Mesendoderm (in vitro differentiated cells): ENCODE data around the gene ENTR1.

Experiments
- DNase-seq: peaks from one replicate; pipeline ENCODE4 v3.0.0; 2013
- H2AK5ac ChIP-seq: 2 replicates; pipeline ENCODE4 v1.6.1; 2013; ENCODE audit warnings: low read length, inconsistent platforms
- H2BK120ac ChIP-seq: 2 replicates; pipeline ENCODE4 v1.6.1; 2013; ENCODE audit warnings: low read depth, mild to moderate bottlenecking, low read length, moderate library complexity, mixed read lengths
- H2BK15ac ChIP-seq: replicated peaks from 2 replicates; pipeline ENCODE4 v1.6.1; 2013; ENCODE audit warnings: low read depth, mild to moderate bottlenecking, moderate library complexity
- H2BK5ac ChIP-seq: 2 replicates; pipeline ENCODE4 v1.6.1; 2013; ENCODE audit warnings: low read length, inconsistent platforms
- H3K18ac ChIP-seq: 2 replicates; pipeline ENCODE4 v1.6.1; 2013; ENCODE audit warnings: mild to moderate bottlenecking, low read length, mixed read lengths
- H3K23ac ChIP-seq: one replicate; pipeline ENCODE4 v1.6.1; 2013; ENCODE audit warnings: low read length
- H3K27ac ChIP-seq: 2 replicates; pipeline ENCODE4 v1.5.1; 2013; ENCODE audit warnings: low read depth, mild to moderate bottlenecking, inconsistent platforms, low read length, moderate library complexity
- H3K27me3 ChIP-seq: 2 replicates; pipeline ENCODE4 v1.6.1; 2013; ENCODE audit warnings: low read length, control low read depth, mild to moderate bottlenecking, inconsistent platforms; ENCODE audit not compliant: insufficient read depth, poor library complexity
- H3K36me3 ChIP-seq: 2 replicates; pipeline ENCODE4 v1.6.1; 2013; ENCODE audit warnings: low read length, inconsistent platforms; ENCODE audit not compliant: control insufficient read depth, insufficient read depth
- H3K4ac ChIP-seq: one replicate; pipeline ENCODE4 v1.6.1; 2013; ENCODE audit warnings: low read depth, mild to moderate bottlenecking, low read length, moderate library complexity
- H3K4me1 ChIP-seq: 2 replicates; pipeline ENCODE4 v1.6.1; 2013; ENCODE audit warnings: low read depth, low read length, inconsistent platforms; ENCODE audit not compliant: control insufficient read depth
- H3K4me2 ChIP-seq: 2 replicates; pipeline ENCODE4 v1.6.1; 2013; ENCODE audit warnings: low read length
- H3K4me3 ChIP-seq: 2 replicates; pipeline ENCODE4 v1.5.1; 2013; ENCODE audit warnings: mild to moderate bottlenecking, low read length
- H3K56ac ChIP-seq: one replicate; pipeline ENCODE4 v1.6.1; 2013; ENCODE audit warnings: low read length
- H3K79me1 ChIP-seq: 2 replicates; pipeline ENCODE4 v1.6.1; 2013; ENCODE audit warnings: low read length, inconsistent platforms
- H3K79me2 ChIP-seq: 2 replicates; pipeline ENCODE4 v1.6.1; 2013; ENCODE audit warnings: mild to moderate bottlenecking, low read length; ENCODE audit not compliant: control insufficient read depth, insufficient read depth
- H3K9ac ChIP-seq: 2 replicates; pipeline ENCODE4 v1.6.1; 2013; ENCODE audit warnings: low read length, inconsistent platforms
- H4K5ac ChIP-seq: one replicate; pipeline ENCODE4 v1.6.1; 2013; ENCODE audit warnings: low read length
- H4K8ac ChIP-seq: one replicate; pipeline ENCODE4 v1.6.1; 2013; ENCODE audit warnings: low read depth, mild to moderate bottlenecking, control low read depth, low read length, moderate library complexity
- WGBS: extraction: QIAGEN DNeasy Blood & Tissue Kit; methylation state at CpG from one replicate; pipeline ENCODE4 v1.1.7; 2013; ENCODE audit warnings: low lambda C conversion rate, missing lambda C conversion rate; ENCODE audit not compliant: insufficient coverage; ENCODE audit errors: extremely low coverage; 5-methylcytosine and 5-hydroxymethylcytosine counted together

ENTR1 gene

DNA sequence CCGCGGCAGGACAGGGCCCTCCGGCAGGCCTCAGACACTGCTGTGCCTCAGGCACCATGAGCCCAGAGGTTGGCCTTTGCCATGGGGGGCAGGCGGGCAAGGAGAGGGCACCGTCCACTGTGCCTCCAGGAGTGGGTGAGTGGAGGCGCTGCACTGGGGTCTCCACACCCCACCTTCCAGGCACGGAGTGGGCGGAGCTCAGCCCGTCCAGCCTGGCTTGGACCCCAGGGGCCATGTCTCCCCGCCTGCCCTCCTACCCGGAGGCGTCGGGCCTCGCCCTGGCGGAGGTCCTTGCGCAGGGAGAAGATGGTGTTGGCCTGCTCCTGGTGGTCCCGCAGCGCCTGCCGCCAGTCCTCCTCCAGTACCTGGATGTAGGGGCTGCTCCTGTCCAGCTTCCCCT, 40.4 kb downstream of the ENTR1 start:
- WGBS: no CpG with 5 or more reads among the region's 19 CpGs
- no peak overlapping the region for H3K4me2 ChIP-seq
- no peak overlapping the region for H4K8ac ChIP-seq
- no peak overlapping the region for H2BK120ac ChIP-seq
- H3K27me3 ChIP-seq: no peaks in the 10 kb centered on the region
- H4K5ac ChIP-seq: no peak overlapping the region
- no peak overlapping the region for H2BK5ac ChIP-seq
- H3K79me1 ChIP-seq: no peaks in the 10 kb centered on the region
- no peak overlapping the region for H2AK5ac ChIP-seq
- H3K4me1 ChIP-seq: no peaks in the 10 kb centered on the region
- no peaks in the 10 kb centered on the region for H3K79me2 ChIP-seq
- no peak overlapping the region for H2BK15ac ChIP-seq
- no peak overlapping the region for H3K9ac ChIP-seq
- no peak overlapping the region for H3K27ac ChIP-seq
- no peak for DNase-seq
- H3K23ac ChIP-seq: no peak overlapping the region
- no peak overlapping the region for H3K18ac ChIP-seq
- H3K4ac ChIP-seq: no peak overlapping the region
- no peak overlapping the region for H3K4me3 ChIP-seq
- no peak overlapping the region for H3K56ac ChIP-seq
- H3K36me3 ChIP-seq: no peaks in the 10 kb centered on the region

DNA sequence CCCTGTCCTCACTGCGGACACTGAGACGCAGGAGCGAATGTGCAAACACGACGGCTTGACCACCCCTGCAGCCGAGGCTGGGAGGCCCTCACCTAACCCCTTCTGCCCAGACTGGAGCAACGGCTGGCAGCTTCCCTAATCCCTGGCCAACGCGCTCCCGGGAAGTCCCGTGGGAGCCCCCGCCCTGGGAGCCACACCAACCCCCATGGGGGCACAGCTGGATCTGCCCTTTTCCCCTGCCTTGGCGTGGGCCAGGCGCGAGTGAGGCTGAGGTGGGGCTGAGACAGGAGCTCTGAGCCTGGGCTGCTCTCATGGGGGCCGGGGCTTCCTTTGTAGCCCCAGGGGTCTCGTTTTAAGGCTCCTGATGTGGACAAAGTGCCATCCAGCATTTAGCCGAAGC, 42.2 kb downstream of the ENTR1 start:
- H3K4me1 ChIP-seq: peaks cover 2% of the 10 kb centered on the region
- no peak overlapping the region for H3K4me3 ChIP-seq
- no peak overlapping the region for H3K4ac ChIP-seq
- no peak overlapping the region for H2BK15ac ChIP-seq
- no peak overlapping the region for H3K27ac ChIP-seq
- H3K36me3 ChIP-seq: no peaks in the 10 kb centered on the region
- H4K8ac ChIP-seq: no peak overlapping the region
- no peak overlapping the region for H3K4me2 ChIP-seq
- H3K18ac ChIP-seq: no peak overlapping the region
- H3K79me2 ChIP-seq: no peaks in the 10 kb centered on the region
- H2AK5ac ChIP-seq: no peak overlapping the region
- WGBS: no CpG with 5 or more reads among the region's 18 CpGs
- no peak overlapping the region for H2BK5ac ChIP-seq
- no peaks in the 10 kb centered on the region for H3K27me3 ChIP-seq
- no peak overlapping the region for H3K23ac ChIP-seq
- no peak for DNase-seq
- no peaks in the 10 kb centered on the region for H3K79me1 ChIP-seq
- H2BK120ac ChIP-seq: no peak overlapping the region
- H3K9ac ChIP-seq: no peak overlapping the region
- no peak overlapping the region for H4K5ac ChIP-seq
- no peak overlapping the region for H3K56ac ChIP-seq

DNA sequence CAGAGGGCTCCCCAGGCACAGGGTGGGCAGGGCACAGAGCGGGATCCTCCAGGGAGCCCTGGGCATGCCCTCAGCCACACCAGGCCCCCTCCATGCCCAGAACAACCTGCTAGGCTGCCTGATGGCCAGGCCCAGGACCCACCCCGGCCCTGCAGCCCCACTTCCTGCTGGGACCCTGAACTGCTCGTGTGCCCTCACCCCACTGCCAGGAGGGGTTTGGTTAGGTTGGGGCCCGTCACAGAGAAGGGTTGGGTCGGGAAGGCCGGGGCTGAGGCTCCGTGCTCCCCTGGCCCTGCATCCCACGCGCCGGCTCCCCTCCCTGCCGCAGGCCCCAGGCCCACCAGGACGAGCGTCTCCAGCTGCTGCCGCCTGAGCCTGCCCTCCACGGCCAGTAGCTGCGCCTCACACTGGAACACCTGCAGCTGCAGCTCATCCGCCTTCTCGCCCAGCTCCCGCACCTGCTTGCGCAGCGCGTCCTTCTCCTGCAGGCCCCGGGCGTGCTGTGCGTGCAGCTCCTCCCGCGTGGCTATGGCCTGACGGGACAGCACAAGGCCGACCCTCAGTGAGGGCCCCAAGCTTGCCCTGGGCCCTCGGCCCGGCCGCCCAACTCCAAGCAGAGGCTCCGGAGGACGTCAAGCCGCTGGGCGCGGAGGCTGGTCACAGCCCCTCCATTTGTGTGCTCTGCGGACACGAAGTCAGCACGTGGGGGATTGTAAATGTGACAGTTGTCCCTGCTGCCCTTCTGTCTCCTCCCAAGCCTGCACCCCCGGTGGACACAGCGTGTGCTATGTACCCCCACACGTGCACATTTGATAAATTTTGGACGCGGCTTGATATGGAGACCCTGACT, 42.9 kb downstream of the ENTR1 start:
- H3K79me2 ChIP-seq: no peaks in the 10 kb centered on the region
- H3K4me2 ChIP-seq: no peak overlapping the region
- no peak overlapping the region for H4K8ac ChIP-seq
- no peak overlapping the region for H4K5ac ChIP-seq
- no peaks in the 10 kb centered on the region for H3K27me3 ChIP-seq
- H3K56ac ChIP-seq: no peak overlapping the region
- H2BK15ac ChIP-seq: no peak overlapping the region
- H3K4me1 ChIP-seq: peaks cover 2% of the 10 kb centered on the region
- no peaks in the 10 kb centered on the region for H3K36me3 ChIP-seq
- no peak overlapping the region for H2BK5ac ChIP-seq
- no peak overlapping the region for H2AK5ac ChIP-seq
- no peak overlapping the region for H3K18ac ChIP-seq
- H3K4me3 ChIP-seq: no peak overlapping the region
- DNase-seq: no peak
- H3K79me1 ChIP-seq: peaks cover 1% of the 10 kb centered on the region
- WGBS: no CpG with 5 or more reads among the region's 45 CpGs
- H2BK120ac ChIP-seq: no peak overlapping the region
- no peak overlapping the region for H3K9ac ChIP-seq
- no peak overlapping the region for H3K27ac ChIP-seq
- no peak overlapping the region for H3K23ac ChIP-seq
- H3K4ac ChIP-seq: no peak overlapping the region

DNA sequence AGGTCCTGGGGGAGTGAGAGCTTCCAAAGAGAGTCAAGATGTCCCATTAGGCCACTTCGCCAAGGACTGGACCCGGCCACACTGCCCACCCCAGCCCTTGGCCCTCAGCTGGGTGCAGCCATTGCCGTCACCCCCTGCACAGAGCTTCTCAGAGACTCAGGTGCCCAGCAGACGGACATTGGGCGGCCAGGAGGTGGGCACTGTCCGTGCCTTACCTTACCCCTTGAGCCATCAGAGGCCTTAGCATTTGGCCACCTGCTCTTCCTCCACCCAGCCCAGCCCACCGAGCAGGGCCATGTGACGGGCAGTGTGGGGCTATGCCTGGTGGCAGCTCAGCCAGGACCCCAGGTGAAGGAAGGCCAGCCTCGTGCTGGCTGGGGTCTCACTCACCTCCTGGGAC, 43.6 kb downstream of the ENTR1 start:
- no CpG with 5 or more reads among the region's 9 CpGs for WGBS

DNA sequence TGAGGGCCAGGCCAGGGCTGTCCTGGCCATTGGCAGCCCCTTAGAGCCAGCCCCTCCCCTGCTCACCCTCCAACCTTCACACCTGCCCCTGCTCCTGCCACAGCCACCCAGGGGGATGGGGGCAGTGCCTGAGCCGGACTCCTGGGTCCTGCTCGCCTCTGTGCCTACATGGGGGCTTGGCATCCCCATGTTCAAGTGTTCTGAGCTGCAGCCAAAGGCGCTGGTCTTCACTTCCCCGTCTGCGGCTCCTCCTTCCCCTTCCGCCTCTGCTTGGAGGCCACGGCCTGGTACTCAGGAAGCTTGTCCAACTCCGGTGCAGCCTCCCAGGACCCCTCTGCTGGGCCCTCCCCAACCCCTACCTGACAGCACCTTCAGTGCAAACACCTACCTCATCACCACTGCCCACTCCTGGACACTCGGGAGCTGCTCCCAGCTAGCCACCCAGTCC, 44.6 kb downstream of the ENTR1 start:
- H2BK5ac ChIP-seq: no peak overlapping the region
- H2BK120ac ChIP-seq: no peak overlapping the region
- H3K56ac ChIP-seq: no peak overlapping the region
- no peak for DNase-seq
- no peak overlapping the region for H4K8ac ChIP-seq
- H3K9ac ChIP-seq: no peak overlapping the region
- H3K4me1 ChIP-seq: peaks cover 2% of the 10 kb centered on the region
- no peak overlapping the region for H3K4me2 ChIP-seq
- H3K18ac ChIP-seq: no peak overlapping the region
- H2AK5ac ChIP-seq: no peak overlapping the region
- no peak overlapping the region for H2BK15ac ChIP-seq
- H3K23ac ChIP-seq: no peak overlapping the region
- H3K27me3 ChIP-seq: no peaks in the 10 kb centered on the region
- no peaks in the 10 kb centered on the region for H3K79me2 ChIP-seq
- WGBS: no CpG with 5 or more reads among the region's 9 CpGs
- H3K79me1 ChIP-seq: peaks cover 3% of the 10 kb centered on the region
- no peak overlapping the region for H3K27ac ChIP-seq
- no peaks in the 10 kb centered on the region for H3K36me3 ChIP-seq
- no peak overlapping the region for H3K4ac ChIP-seq
- no peak overlapping the region for H3K4me3 ChIP-seq
- no peak overlapping the region for H4K5ac ChIP-seq

More for the DNA sequence above, 43.6 kb downstream of the ENTR1 start:
- DNase-seq: no peak
- no peak overlapping the region for H4K5ac ChIP-seq
- H2AK5ac ChIP-seq: no peak overlapping the region
- H3K18ac ChIP-seq: no peak overlapping the region
- peaks cover 2% of the 10 kb centered on the region for H3K4me1 ChIP-seq
- no peaks in the 10 kb centered on the region for H3K36me3 ChIP-seq
- no peak overlapping the region for H2BK15ac ChIP-seq
- no peaks in the 10 kb centered on the region for H3K79me2 ChIP-seq
- no peak overlapping the region for H4K8ac ChIP-seq
- no peak overlapping the region for H3K27ac ChIP-seq
- H3K4me3 ChIP-seq: no peak overlapping the region
- H3K9ac ChIP-seq: no peak overlapping the region
- no peak overlapping the region for H2BK120ac ChIP-seq
- H3K79me1 ChIP-seq: peaks cover 3% of the 10 kb centered on the region
- no peak overlapping the region for H3K4ac ChIP-seq
- H3K4me2 ChIP-seq: no peak overlapping the region
- H3K23ac ChIP-seq: no peak overlapping the region
- H3K27me3 ChIP-seq: no peaks in the 10 kb centered on the region
- no peak overlapping the region for H3K56ac ChIP-seq
- H2BK5ac ChIP-seq: no peak overlapping the region
